WI38 (cell line): ENCODE results near the gene ADAM10.

Experiments
- H3K4me3 ChIP-seq: 2 replicates; pipeline ENCODE4 v1.5.1; 2011; ENCODE audit warnings: low read depth, mild to moderate bottlenecking, control low read depth, low read length
- CTCF ChIP-seq: IDR thresholded peaks from 2 replicates; pipeline ENCODE4 v1.5.1; 2012; ENCODE audit warnings: low read depth, mild to moderate bottlenecking, control low read depth, low read length

The ADAM10 gene

GRCh38 chr15:58602823-58603222 is 146.7 kb downstream of the ADAM10 start:
- H3K4me3 ChIP-seq: no peak overlapping the region
- TF ChIP-seq CTCF: no peak

- no peak for TF ChIP-seq CTCF
- H3K4me3 ChIP-seq: no peak overlapping the region
Observed at GRCh38 chr15:58598829-58599210, 150.7 kb downstream of the ADAM10 start.

GRCh38 chr15:58597943-58598828 is 151.3 kb downstream of the ADAM10 start:
- no peak overlapping the region for H3K4me3 ChIP-seq
- no peak for TF ChIP-seq CTCF

GRCh38 chr15:58595516-58596263 is 153.8 kb downstream of the ADAM10 start:
- no peak overlapping the region for H3K4me3 ChIP-seq
- TF ChIP-seq CTCF: no peak

- no peak overlapping the region for H3K4me3 ChIP-seq
- TF ChIP-seq CTCF: no peak
Observed at GRCh38 chr15:58594898-58595297, 154.6 kb downstream of the ADAM10 start.

GRCh38 chr15:58593870-58594269 is 155.6 kb downstream of the ADAM10 start:
- no peak for TF ChIP-seq CTCF
- H3K4me3 ChIP-seq: no peak overlapping the region

GRCh38 chr15:58590926-58591325 is 158.6 kb downstream of the ADAM10 start:
- TF ChIP-seq CTCF: no peak
- no peak overlapping the region for H3K4me3 ChIP-seq
